NT2/D1 (cell line): ENCODE measurements around the gene PCSK7.
"Not testable (repeated sequence)": the region's sequence is repeated elsewhere in the genome, so short reads cannot be mapped to it uniquely, and the experiment has no call there.

ENCODE experiments used
- DNase-seq: peaks from one replicate; pipeline ENCODE4 v3.0.0-alpha.2; 2011; ENCODE audit warnings: low read depth, low spot score
- H3K27me3 ChIP-seq: 2 replicates; pipeline ENCODE4 v1.6.0; 2011; ENCODE audit warnings: mild to moderate bottlenecking; ENCODE audit not compliant: insufficient read length, insufficient read depth
- H3K36me3 ChIP-seq: 2 replicates; pipeline ENCODE4 v1.6.1; 2011; ENCODE audit warnings: mild to moderate bottlenecking, low read length, mixed read lengths; ENCODE audit not compliant: insufficient read depth, insufficient read length
- H3K4me1 ChIP-seq: 2 replicates; pipeline ENCODE4 v1.5.1; 2011; ENCODE audit not compliant: insufficient read depth, insufficient read length
- H3K4me3 ChIP-seq: 2 replicates; pipeline ENCODE4 v1.5.1; 2011; ENCODE audit warnings: low read depth; ENCODE audit not compliant: insufficient read length
- H3K9ac ChIP-seq: 2 replicates; pipeline ENCODE4 v1.6.0; 2011; ENCODE audit warnings: low read depth; ENCODE audit not compliant: insufficient read length
- H3K9me3 ChIP-seq: 2 replicates; pipeline ENCODE4 v1.5.1; 2011; ENCODE audit warnings: mild to moderate bottlenecking, low read length; ENCODE audit not compliant: insufficient read depth
- SUZ12 ChIP-seq: IDR thresholded peaks from 2 replicates; pipeline ENCODE4 v1.6.1; 2011; ENCODE audit not compliant: insufficient read length, insufficient read depth; ENCODE audit errors: extremely low read depth
- YY1 ChIP-seq: IDR thresholded peaks from 2 replicates; pipeline ENCODE4 v1.6.1; 2011; ENCODE audit not compliant: insufficient read length, insufficient read depth
- ZNF274 ChIP-seq: IDR thresholded peaks from 2 replicates; pipeline ENCODE4 v1.6.1; 2011; ENCODE audit warnings: mild to moderate bottlenecking, low read depth, low read length

PCSK7 gene

DNA sequence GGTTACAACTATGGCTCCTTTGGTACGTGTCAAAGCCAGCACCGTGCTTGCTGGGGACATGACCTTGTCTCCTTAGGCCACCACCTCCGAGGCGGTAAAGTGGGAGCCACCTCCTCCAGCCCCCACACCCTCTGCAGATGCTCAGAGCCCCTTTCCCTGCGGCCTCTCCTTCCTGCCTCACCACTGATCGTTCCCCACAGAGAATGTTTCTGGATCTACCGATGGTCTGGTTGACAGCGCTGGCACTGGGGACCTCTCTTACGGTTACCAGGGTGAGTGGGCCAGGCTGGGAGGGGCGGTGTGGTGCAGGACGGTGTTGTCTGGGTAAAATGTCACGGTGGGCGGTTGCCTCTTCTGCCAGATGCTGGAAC lies 44.5 kb downstream of the PCSK7 start:
- Histone ChIP-seq H3K36me3 (peaks cover 72% of the 10 kb centered on the region), H3K9me3 (no peaks in the 10 kb centered on the region), H3K9ac (no peak overlapping the region), H3K4me3 (no peak overlapping the region), H3K27me3 (no peaks in the 10 kb centered on the region), H3K4me1 (no peaks in the 10 kb centered on the region)
- no peak for DNase-seq
- TF ChIP-seq YY1: no peak
- TF ChIP-seq ZNF274: no peak
- TF ChIP-seq SUZ12: no peak

DNA sequence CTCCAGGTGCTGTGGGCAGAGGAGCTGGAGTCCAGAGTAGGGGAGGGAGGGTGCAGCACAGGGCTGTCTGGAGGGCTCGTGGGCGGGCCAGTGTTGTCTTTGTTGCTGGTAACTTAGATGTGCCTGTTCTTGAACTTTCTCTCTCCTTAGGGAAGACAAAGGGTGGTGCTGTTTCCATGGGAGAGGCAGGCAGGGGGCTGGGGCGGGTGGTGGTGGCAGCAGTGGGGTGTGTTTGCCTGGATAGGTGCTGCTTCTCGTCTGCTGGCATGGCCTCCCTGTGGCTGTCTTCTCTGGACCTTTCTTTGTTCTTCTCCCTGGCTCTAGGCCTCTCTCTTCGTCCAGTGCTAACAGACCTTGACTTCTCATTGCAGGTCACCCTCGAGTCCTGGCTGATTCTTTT lies 44.9 kb downstream of the PCSK7 start:
- no peaks in the 10 kb centered on the region for H3K4me1 ChIP-seq
- peaks cover 72% of the 10 kb centered on the region for H3K36me3 ChIP-seq
- H3K4me3 ChIP-seq: no peak overlapping the region
- TF ChIP-seq ZNF274 (no peak), SUZ12 (no peak), YY1 (no peak)
- H3K27me3 ChIP-seq: no peaks in the 10 kb centered on the region
- no peaks in the 10 kb centered on the region for H3K9me3 ChIP-seq
- DNase-seq: no peak
- H3K9ac ChIP-seq: no peak overlapping the region

DNA sequence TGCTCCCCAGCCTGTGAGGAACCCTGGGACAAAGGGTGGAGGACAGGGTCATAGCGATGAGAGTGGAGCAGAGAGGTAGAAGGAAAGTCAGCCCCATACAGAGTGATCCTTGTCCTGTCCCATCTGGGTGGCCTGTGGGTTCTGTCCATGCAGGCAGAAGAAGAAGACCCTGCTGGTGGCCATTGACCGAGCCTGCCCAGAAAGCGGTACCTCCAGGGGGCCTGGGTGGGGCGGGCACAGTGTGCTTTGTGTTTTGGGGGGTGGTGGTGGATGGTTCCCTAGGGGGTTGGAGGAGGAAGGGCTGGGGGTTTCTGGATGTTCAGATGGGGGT lies 45.5 kb downstream of the PCSK7 start:
- Histone ChIP-seq H3K36me3 (peaks cover 72% of the 10 kb centered on the region), H3K9ac (no peak overlapping the region), H3K27me3 (no peaks in the 10 kb centered on the region), H3K4me1 (peaks cover 2% of the 10 kb centered on the region), H3K4me3 (no peak overlapping the region), H3K9me3 (no peaks in the 10 kb centered on the region)
- no peak for DNase-seq
- no peak for TF ChIP-seq SUZ12
- TF ChIP-seq ZNF274: no peak
- TF ChIP-seq YY1: no peak

DNA sequence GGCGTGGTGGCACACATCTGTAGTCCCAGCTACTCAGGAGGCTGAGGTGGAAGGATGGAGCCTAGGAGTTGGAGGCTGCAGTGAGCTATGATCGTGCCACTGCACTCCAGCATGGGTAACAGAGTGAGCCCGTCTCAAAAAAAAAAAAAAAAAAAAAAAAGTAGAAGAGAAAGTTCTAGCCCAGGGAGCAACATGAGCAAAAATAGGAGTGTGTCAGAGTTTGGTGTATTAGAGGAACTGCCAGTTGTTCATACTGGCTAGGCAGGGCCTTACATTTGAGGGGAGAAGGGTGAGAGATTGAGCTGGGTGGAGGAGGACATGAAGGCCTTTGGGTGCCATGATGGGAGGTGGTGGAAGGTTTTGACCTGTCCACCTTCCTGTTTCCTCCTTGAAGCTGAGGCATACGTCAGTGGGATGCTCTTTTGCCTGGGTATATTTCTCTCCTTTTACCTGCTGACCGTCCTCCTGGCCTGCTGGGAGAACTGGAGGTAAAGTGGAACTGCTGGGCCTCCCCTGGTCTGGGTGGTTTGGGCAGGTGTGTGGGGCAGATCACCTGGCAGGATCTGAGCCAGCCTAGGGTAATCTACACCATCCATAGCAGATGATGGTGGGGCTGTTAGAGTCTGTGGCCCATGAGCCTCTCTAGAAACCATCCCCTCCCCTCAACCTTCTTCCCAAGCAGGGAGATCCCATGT lies 46.0 kb downstream of the PCSK7 start:
- Histone ChIP-seq H3K9ac (no peak overlapping the region), H3K36me3 (peaks cover 76% of the 10 kb centered on the region)

DNA sequence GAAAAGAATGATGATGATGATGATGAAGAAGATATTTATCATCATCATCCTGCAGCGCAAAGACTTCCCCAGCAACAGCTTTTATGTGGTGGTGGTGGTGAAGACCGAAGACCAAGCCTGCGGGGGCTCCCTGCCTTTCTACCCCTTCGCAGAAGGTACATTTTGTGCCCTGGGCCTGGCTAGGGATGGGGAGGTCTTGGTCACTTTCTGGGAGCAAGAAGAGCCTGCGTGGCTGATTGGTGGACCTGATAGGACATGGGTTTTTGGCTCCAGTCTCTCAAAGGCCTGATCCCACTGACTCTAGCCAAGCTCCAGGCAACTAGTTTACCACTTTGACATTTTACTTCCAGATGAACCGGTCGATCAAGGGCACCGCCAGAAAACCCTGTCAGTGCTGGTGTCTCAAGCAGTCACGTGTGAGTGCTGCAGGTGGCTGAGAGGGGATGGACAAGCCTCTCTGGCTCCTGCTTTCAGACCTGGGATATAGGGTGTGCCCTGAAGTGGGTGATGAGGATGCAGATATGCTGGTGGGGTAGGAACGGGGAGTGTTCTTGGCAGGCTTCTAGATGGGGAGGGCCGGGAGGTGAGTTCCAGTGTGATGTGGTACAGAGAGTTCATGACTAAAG lies 48.0 kb downstream of the PCSK7 start:
- Histone ChIP-seq H3K9me3 (no peaks in the 10 kb centered on the region), H3K4me3 (no peak overlapping the region), H3K9ac (no peak overlapping the region), H3K4me1 (peaks cover 8% of the 10 kb centered on the region), H3K27me3 (no peaks in the 10 kb centered on the region), H3K36me3 (peaks cover 60% of the 10 kb centered on the region)
- TF ChIP-seq YY1 (no peak), SUZ12 (no peak), ZNF274 (no peak)
- DNase-seq: no peak

More for the DNA sequence above, 46.0 kb downstream of the PCSK7 start:
- Histone ChIP-seq H3K27me3 (no peaks in the 10 kb centered on the region), H3K4me1 (peaks cover 6% of the 10 kb centered on the region), H3K4me3 (no peak overlapping the region), H3K9me3 (no peaks in the 10 kb centered on the region)
- TF ChIP-seq YY1 (no peak), SUZ12 (no peak), ZNF274 (no peak)
- DNase-seq: no peak

DNA sequence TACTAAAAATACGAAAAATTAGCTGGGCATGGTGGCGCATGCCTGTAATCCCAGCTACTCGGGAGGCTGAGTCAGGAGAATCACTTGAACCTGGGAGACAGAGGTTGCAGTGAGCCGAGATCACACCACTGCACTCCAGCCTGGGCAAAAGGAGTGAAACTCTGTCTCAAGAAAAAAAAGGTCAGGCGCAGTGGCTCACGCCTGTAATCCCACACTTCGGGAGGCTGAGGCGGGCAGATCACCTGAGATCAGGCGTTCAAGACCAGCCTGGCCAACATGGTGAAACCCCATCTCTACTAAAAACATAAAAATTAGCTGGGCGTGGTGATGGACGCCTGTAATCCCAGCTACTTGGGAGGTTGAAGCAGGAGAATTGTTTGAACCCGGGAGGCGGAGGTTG lies 48.7 kb downstream of the PCSK7 start:
- H3K36me3 ChIP-seq: peaks cover 53% of the 10 kb centered on the region
- DNase-seq, H3K9me3 ChIP-seq, H3K4me3 ChIP-seq, H3K27me3 ChIP-seq, H3K9ac ChIP-seq, H3K4me1 ChIP-seq: not testable (repeated sequence)

DNA sequence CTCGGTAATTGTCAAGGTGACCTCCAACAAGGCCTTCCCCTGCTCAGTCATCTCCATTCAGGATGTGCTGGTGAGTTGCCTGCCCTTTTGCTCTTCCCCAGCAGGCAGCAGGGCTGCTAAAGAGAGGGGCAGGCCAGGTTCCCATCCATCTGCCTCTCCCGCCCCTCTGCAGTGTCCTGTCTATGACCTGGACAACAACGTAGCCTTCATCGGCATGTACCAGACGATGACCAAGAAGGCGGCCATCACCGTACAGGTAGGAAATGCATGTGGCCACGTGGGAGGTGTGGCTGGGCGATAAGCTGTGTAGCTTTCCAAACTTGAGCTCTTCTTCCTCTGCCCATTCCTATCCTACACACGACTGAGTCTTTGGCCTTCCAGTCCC lies 49.3 kb downstream of the PCSK7 start:
- no peak for DNase-seq
- no peaks in the 10 kb centered on the region for H3K9me3 ChIP-seq
- H3K9ac ChIP-seq: no peak overlapping the region
- no peaks in the 10 kb centered on the region for H3K27me3 ChIP-seq
- peaks cover 8% of the 10 kb centered on the region for H3K4me1 ChIP-seq
- H3K4me3 ChIP-seq: no peak overlapping the region
- no peak for TF ChIP-seq YY1
- TF ChIP-seq SUZ12: no peak
- no peak for TF ChIP-seq ZNF274
- H3K36me3 ChIP-seq: peaks cover 47% of the 10 kb centered on the region
